ENCODE measurements around the gene UCHL1.

DNA sequence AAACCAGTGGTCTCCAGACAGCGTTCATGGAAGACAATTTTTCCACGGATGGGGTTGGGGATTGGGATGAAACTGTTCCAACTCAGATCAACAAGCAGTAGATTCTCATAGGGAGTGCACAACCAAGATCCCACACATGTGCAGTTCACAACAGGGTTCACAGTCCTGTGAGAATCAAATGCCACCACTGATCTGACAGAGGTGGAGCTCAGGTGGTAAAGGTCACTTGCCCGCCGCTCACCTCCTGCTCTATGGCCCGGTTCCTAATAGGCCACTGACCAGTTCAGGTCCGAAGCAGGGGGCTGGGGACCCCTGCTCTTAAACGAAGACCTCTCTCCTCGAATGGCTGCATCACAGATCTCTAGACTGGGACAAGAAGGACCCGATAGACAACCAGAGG lies 46.8 kb upstream of the UCHL1 start:
- TF ChIP-seq, protein P1, sequence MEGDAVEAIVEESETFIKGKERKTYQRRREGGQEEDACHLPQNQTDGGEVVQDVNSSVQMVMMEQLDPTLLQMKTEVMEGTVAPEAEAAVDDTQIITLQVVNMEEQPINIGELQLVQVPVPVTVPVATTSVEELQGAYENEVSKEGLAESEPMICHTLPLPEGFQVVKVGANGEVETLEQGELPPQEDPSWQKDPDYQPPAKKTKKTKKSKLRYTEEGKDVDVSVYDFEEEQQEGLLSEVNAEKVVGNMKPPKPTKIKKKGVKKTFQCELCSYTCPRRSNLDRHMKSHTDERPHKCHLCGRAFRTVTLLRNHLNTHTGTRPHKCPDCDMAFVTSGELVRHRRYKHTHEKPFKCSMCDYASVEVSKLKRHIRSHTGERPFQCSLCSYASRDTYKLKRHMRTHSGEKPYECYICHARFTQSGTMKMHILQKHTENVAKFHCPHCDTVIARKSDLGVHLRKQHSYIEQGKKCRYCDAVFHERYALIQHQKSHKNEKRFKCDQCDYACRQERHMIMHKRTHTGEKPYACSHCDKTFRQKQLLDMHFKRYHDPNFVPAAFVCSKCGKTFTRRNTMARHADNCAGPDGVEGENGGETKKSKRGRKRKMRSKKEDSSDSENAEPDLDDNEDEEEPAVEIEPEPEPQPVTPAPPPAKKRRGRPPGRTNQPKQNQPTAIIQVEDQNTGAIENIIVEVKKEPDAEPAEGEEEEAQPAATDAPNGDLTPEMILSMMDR (IDR thresholded peaks at IDR 0.05), result no peak
- no peak for TF ChIP-seq POLR2A (IDR thresholded peaks at IDR 0.05)

Data from Peyer's patch (tissue), 4 donors.